ENCODE results near the gene GSK3B.

The GSK3B gene

GRCh38 chr3:119912220-119912619, 182.0 kb downstream of the GSK3B start:
- no peak overlapping the region for H3K27ac ChIP-seq
- no peak for TF ChIP-seq CTCF (IDR thresholded peaks at IDR 0.05)

GRCh38 chr3:119911748-119912147, 182.5 kb downstream of the GSK3B start:
- Histone ChIP-seq H3K4me3 (ENCODE audit: low read depth in 1 of 2, low read length in 1 of 2) (no peak overlapping the region), H3K27me3 (no peaks in the 10 kb centered on the region), H3K4me1 (ENCODE audit: control insufficient read depth in 1 of 2, insufficient read depth in 1 of 2, low read depth in 1 of 2, low read length in 1 of 2) (no peaks in the 10 kb centered on the region), H3K9me3 (no peaks in the 10 kb centered on the region), H3K36me3 (peaks cover 52% of the 10 kb centered on the region), H3K27ac (no peak overlapping the region)
- TF ChIP-seq CTCF (IDR thresholded peaks at IDR 0.05): no peak

More at GRCh38 chr3:119912220-119912619, 182.0 kb downstream of the GSK3B start:
- Histone ChIP-seq H3K4me3 (ENCODE audit: low read depth in 1 of 2, low read length in 1 of 2) (no peak overlapping the region), H3K4me1 (ENCODE audit: control insufficient read depth in 1 of 2, insufficient read depth in 1 of 2, low read depth in 1 of 2, low read length in 1 of 2) (no peaks in the 10 kb centered on the region), H3K36me3 (peaks cover 52% of the 10 kb centered on the region), H3K9me3 (no peaks in the 10 kb centered on the region), H3K27me3 (no peaks in the 10 kb centered on the region)

GRCh38 chr3:119902061-119902460, 192.2 kb downstream of the GSK3B start:
- peaks cover 55% of the 10 kb centered on the region for H3K36me3 ChIP-seq
- H3K9me3 ChIP-seq: no peaks in the 10 kb centered on the region
- H3K4me3 ChIP-seq (ENCODE audit: low read depth in 1 of 2, low read length in 1 of 2): no peak overlapping the region
- no peaks in the 10 kb centered on the region for H3K4me1 ChIP-seq (ENCODE audit: control insufficient read depth in 1 of 2, insufficient read depth in 1 of 2, low read depth in 1 of 2, low read length in 1 of 2)
- no peak overlapping the region for H3K27ac ChIP-seq
- H3K27me3 ChIP-seq: no peaks in the 10 kb centered on the region
- TF ChIP-seq CTCF (IDR thresholded peaks at IDR 0.05): no peak

- no peaks in the 10 kb centered on the region for H3K4me1 ChIP-seq (ENCODE audit: control insufficient read depth in 1 of 2, insufficient read depth in 1 of 2, low read depth in 1 of 2, low read length in 1 of 2)
- no peak for TF ChIP-seq CTCF (IDR thresholded peaks at IDR 0.05)
- H3K27ac ChIP-seq: no peak overlapping the region
- H3K4me3 ChIP-seq (ENCODE audit: low read depth in 1 of 2, low read length in 1 of 2): no peak overlapping the region
- H3K36me3 ChIP-seq: peaks cover 49% of the 10 kb centered on the region
- no peaks in the 10 kb centered on the region for H3K9me3 ChIP-seq
- H3K27me3 ChIP-seq: no peaks in the 10 kb centered on the region
Measured at GRCh38 chr3:119901148-119901547, 193.1 kb downstream of the GSK3B start.

GRCh38 chr3:119899192-119899511, 195.1 kb downstream of the GSK3B start:
- Histone ChIP-seq H3K9me3 (no peaks in the 10 kb centered on the region), H3K27ac (no peak overlapping the region), H3K4me1 (ENCODE audit: control insufficient read depth in 1 of 2, insufficient read depth in 1 of 2, low read depth in 1 of 2, low read length in 1 of 2) (peaks cover 5 to 9% of the 10 kb centered on the region in 2 experiments), H3K27me3 (no peaks in the 10 kb centered on the region), H3K4me3 (ENCODE audit: low read depth in 1 of 2, low read length in 1 of 2) (no peak overlapping the region), H3K36me3 (peaks cover 34% of the 10 kb centered on the region)
- TF ChIP-seq CTCF (IDR thresholded peaks at IDR 0.05): no peak
